ENCODE measurements around the gene LAMA2.

Gene LAMA2

GRCh38 chr6:129287231-129288177 lies 404.6 kb downstream of the LAMA2 start:
- in situ Hi-C loops (cut with MboI; ENCODE audit: low pct_unique_long_range_greater_than_20kb, low sequenced_read_pairs, unreplicated experiment): no loop called here
- TF ChIP-seq, protein P1, sequence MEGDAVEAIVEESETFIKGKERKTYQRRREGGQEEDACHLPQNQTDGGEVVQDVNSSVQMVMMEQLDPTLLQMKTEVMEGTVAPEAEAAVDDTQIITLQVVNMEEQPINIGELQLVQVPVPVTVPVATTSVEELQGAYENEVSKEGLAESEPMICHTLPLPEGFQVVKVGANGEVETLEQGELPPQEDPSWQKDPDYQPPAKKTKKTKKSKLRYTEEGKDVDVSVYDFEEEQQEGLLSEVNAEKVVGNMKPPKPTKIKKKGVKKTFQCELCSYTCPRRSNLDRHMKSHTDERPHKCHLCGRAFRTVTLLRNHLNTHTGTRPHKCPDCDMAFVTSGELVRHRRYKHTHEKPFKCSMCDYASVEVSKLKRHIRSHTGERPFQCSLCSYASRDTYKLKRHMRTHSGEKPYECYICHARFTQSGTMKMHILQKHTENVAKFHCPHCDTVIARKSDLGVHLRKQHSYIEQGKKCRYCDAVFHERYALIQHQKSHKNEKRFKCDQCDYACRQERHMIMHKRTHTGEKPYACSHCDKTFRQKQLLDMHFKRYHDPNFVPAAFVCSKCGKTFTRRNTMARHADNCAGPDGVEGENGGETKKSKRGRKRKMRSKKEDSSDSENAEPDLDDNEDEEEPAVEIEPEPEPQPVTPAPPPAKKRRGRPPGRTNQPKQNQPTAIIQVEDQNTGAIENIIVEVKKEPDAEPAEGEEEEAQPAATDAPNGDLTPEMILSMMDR (IDR thresholded peaks at IDR 0.05; ENCODE audit: extremely low read depth, insufficient read depth, missing control alignments): no peak
- DNase-seq (ENCODE audit: low spot score): no peak

- DNase-seq (ENCODE audit: low spot score): no peak
- TF ChIP-seq, protein P1 (IDR thresholded peaks at IDR 0.05; ENCODE audit: extremely low read depth, insufficient read depth, missing control alignments): no peak
- in situ Hi-C loops (cut with MboI; ENCODE audit: low pct_unique_long_range_greater_than_20kb, low sequenced_read_pairs, unreplicated experiment): no loop called here
Observed at GRCh38 chr6:129289442-129289841, 406.5 kb downstream of the LAMA2 start.

DNA sequence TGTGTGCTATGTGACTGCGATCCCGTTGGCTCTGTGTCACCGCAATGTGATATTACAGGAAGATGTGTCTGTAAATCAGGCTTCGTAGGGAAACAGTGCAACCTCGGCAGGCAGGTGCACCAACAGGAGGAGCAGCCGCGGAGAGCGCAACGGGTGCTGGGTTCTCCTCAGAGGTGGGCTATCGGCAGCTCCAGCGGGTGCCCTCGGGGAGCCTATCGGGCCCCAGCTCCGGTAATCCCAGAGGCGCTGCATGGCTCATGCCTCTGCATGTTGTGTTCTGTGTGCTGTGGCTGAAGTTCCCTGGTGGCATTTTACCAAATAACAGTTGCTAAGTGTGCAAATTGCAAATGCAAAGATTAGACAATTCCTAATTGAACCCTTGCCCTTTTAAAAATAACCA lies 409.9 kb downstream of the LAMA2 start:
- TF ChIP-seq, protein P1 (IDR thresholded peaks at IDR 0.05; ENCODE audit: extremely low read depth, insufficient read depth, missing control alignments): no peak
- DNase-seq (ENCODE audit: low spot score): no peak
- in situ Hi-C loops (cut with MboI; ENCODE audit: low pct_unique_long_range_greater_than_20kb, low sequenced_read_pairs, unreplicated experiment): no loop called here

DNA sequence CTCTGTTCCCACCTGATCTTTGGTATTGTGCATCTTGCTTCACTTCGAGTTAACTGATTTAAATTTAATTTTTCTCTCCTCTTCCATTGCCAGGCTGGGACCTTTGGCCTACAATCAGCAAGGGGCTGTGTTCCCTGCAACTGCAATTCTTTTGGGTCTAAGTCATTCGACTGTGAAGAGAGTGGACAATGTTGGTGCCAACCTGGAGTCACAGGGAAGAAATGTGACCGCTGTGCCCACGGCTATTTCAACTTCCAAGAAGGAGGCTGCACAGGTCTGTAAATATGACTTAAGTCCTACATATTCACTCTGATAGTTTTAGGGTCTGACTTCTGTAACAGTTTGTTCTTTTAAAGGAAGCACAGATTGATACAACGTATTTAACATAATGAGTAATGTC lies 414.7 kb downstream of the LAMA2 start:
- in situ Hi-C loops (cut with MboI; ENCODE audit: low pct_unique_long_range_greater_than_20kb, low sequenced_read_pairs, unreplicated experiment): no loop called here
- no peak for DNase-seq (ENCODE audit: low spot score)
- TF ChIP-seq, protein P1 (IDR thresholded peaks at IDR 0.05; ENCODE audit: extremely low read depth, insufficient read depth, missing control alignments): no peak

DNA sequence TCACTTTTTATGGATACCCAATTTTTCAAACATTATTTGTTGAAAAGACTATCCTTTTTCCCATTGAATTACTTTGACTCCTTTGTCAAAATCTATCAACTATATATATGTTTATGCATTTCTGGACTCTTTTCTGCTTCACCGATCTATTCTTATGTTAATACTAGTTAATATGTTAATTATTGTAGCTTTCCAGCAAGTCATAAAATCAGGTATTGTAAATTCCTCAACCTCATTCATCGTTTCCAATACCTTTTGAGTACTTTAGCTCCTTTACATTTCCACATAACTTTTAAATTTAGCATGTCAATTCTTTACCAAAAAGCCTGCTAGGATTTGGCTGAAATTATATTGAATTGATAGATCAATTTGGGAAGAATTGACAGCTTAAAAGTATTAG lies 419.7 kb downstream of the LAMA2 start:
- TF ChIP-seq, protein P1 (IDR thresholded peaks at IDR 0.05; ENCODE audit: extremely low read depth, insufficient read depth, missing control alignments): no peak
- no peak for DNase-seq (ENCODE audit: low spot score)
- in situ Hi-C loops (cut with MboI; ENCODE audit: low pct_unique_long_range_greater_than_20kb, low sequenced_read_pairs, unreplicated experiment): no loop called here

DNA sequence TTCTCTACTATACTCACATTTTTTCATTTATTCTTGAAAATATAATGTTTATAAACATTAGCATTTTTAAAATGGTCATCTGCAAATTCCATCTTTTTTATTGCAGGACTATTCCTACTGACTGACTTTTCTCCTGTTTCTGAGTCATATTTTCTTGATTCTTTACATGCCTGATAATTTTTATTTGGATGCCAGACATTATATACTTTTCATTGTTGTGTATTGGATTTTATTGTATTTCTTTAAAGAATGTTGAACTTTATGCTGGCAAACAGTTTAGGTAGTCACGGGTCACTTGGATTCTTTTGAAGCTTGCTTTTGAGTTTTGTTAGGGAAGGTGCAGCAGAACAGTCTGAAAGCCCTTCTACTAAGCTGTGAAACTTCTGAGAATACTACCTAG lies 423.9 kb downstream of the LAMA2 start:
- TF ChIP-seq, protein P1 (IDR thresholded peaks at IDR 0.05; ENCODE audit: extremely low read depth, insufficient read depth, missing control alignments): no peak
- in situ Hi-C loops (cut with MboI; ENCODE audit: low pct_unique_long_range_greater_than_20kb, low sequenced_read_pairs, unreplicated experiment): no loop called here
- DNase-seq (ENCODE audit: low spot score): no peak
